Activated B cell treated with CpG ODN at 0.5 μM for 24 hours (primary cell): ENCODE data around the gene SRP14. TPM values are rescaled to one million over a fixed set of nuclear protein-coding genes. Genes with fewer than 3 reads are reported as not detected.
"Not testable (repeated sequence)": the region's sequence is repeated elsewhere in the genome, so short reads cannot be mapped to it uniquely, and the experiment has no call there.

ENCODE experiments used
- ATAC-seq: fragments of 200-7000 bp; cut with Tn5 transposase; one replicate; pipeline ENCODE4 v1.10.0; 2021; ENCODE audit warnings: low read depth, mild to moderate bottlenecking, moderate library complexity
- CTCF ChIA-PET: fragments of 350-600 bp; sonication (Branson Sonifier 250); formaldehyde crosslinking; loops from one replicate; lab custom pipeline; 2021; ENCODE audit warnings: antibody characterized with exemption; lab: Charles Lee
- POLR2A ChIA-PET: fragments of 350-600 bp; sonication (Branson Sonifier 250); formaldehyde crosslinking; loops from one replicate; lab custom pipeline; 2021; ENCODE audit warnings: antibody characterized with exemption; lab: Charles Lee
- DNase-seq: peaks from one replicate; pipeline ENCODE4 v3.0.0; 2022
- H3K27ac Mint-ChIP-seq: one replicate; pipeline ENCODE4 v1.8.0; 2020; ENCODE audit warnings: mixed read lengths
- H3K27me3 Mint-ChIP-seq: one replicate; pipeline ENCODE4 v1.8.0; 2021; ENCODE audit warnings: mixed read lengths
- H3K36me3 Mint-ChIP-seq: one replicate; pipeline ENCODE4 v1.8.0; 2021; ENCODE audit warnings: low read depth, mixed read lengths
- H3K4me1 Mint-ChIP-seq: one replicate; pipeline ENCODE4 v1.8.0; 2021; ENCODE audit warnings: mixed read lengths
- H3K4me3 Mint-ChIP-seq: one replicate; pipeline ENCODE4 v1.8.0; 2020; ENCODE audit warnings: mild to moderate bottlenecking, mixed read lengths
- H3K9me3 Mint-ChIP-seq: one replicate; pipeline ENCODE4 v1.8.0; 2020; ENCODE audit warnings: mixed read lengths
- CTCF ChIP-seq: fragments of 200-600 bp; IDR thresholded peaks from one replicate; pipeline ENCODE4 v1.8.0; 2022; ENCODE audit warnings: antibody characterized with exemption, mild to moderate bottlenecking
- intact Hi-C: fragments of 100-400 bp; cut with micrococcal nuclease; formaldehyde crosslinking; loops from one replicate; pipeline ENCODE4 v1.15.1; 2024
- total RNA-seq: library from RNA; stranded (reverse); gene quantifications from 2 replicates; pipeline ENCODE4 v1.2.3, GENCODE V29; 2022

The SRP14 gene
- total RNA-seq, 1 donor from 2014 or later: 183 TPM

DNA sequence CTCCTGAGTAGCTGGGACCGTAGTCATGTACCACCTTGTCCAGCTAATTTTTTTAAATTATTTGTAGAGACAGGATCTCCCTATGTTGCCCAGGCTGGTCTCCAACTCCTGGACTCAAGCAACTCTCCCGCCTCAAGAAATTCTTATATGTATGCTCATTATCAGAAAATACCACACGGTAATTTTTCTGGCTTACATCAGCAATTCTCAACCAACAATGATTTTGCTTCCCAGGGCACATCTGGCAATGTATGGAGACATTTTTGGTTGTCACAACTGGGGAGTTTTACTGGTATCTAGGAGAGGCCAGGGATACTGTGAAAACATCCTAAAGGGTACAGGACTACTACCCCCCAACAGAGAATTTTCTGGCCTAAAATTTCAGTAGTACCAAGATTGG lies 10.8 kb downstream of the SRP14 start:
- H3K36me3 Mint-ChIP-seq: peaks cover 60% of the 10 kb centered on the region
- H3K4me1 Mint-ChIP-seq: no peaks in the 10 kb centered on the region
- POLR2A ChIA-PET: no interaction called here
- H3K4me3 Mint-ChIP-seq: no peak overlapping the region
- no peak for DNase-seq
- intact Hi-C loops: no loop called here
- no peaks in the 10 kb centered on the region for H3K9me3 Mint-ChIP-seq
- no peaks in the 10 kb centered on the region for H3K27me3 Mint-ChIP-seq
- no peak for TF ChIP-seq CTCF
- CTCF ChIA-PET: interaction anchor here (2.3 kb wide), 1 partner anchor 79 kb away, joined by 8 read pairs; no protein-coding TSS in a partner anchor
- no peak for ATAC-seq
- no peak overlapping the region for H3K27ac Mint-ChIP-seq

DNA sequence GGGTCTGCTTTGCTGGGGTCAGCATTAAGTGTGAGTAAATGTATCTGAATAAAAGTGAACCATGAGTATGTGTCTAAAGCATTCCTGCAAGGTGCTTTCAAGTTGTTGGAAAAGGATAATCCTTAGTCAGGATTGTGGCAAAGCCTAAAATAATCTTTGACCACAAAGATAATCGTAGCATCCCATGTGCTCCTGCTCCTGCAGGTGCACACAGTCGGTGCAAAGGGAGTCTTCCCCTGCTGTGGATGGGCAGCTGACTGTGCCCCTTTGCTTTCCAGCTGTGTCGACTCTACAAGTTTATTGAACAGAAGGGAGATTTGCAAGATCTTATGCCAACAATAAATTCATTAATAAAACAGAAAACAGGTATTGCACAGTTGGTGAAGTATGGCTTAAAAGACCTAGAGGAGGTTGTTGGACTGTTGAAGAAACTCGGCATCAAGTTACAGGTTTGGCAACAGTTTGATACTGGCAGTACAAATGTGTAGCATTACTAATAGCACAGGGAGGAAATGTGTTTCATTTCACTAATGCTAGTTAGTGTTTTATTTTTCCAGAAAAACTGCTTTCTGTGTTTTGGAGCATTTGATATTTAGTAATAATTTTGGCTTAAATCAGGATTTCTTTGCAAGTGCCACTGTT lies 22.6 kb downstream of the SRP14 start:
- H3K27ac Mint-ChIP-seq: no peak overlapping the region
- POLR2A ChIA-PET: no interaction called here
- intact Hi-C loops: no loop called here
- peaks cover 11% of the 10 kb centered on the region for H3K9me3 Mint-ChIP-seq
- CTCF ChIA-PET: no interaction called here
- no peak for TF ChIP-seq CTCF
- no peak for ATAC-seq
- no peaks in the 10 kb centered on the region for H3K4me1 Mint-ChIP-seq
- H3K27me3 Mint-ChIP-seq: no peaks in the 10 kb centered on the region
- H3K4me3 Mint-ChIP-seq: no peak overlapping the region
- DNase-seq: no peak
- H3K36me3 Mint-ChIP-seq: peaks cover 75% of the 10 kb centered on the region

DNA sequence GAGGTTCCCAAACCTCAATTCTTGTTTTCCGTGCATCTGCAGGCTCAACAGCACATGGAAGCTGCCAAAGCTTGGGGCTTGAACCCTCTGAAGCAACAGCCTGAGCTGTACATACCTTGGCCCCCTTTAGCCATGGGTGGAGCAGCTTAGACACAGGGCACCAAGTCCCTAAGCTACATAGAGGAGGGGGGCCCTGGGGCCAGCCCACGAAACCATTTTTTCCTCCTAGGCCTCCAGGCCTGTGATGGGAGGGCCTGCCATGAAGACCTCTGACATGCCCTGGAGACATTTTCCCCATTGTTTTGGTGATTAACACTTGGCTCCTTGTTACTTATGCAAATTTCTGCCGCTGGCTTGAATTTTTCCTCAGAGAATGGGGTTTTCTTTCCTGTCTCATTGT lies 24.6 kb downstream of the SRP14 start:
- no peak for TF ChIP-seq CTCF
- Mint-ChIP-seq H3K27me3 (no peaks in the 10 kb centered on the region), H3K4me3 (no peak overlapping the region), H3K27ac (no peak overlapping the region), H3K36me3 (peaks cover 76% of the 10 kb centered on the region), H3K4me1 (no peaks in the 10 kb centered on the region), H3K9me3 (peaks cover 11% of the 10 kb centered on the region)
- no peak for DNase-seq
- intact Hi-C loops: no loop called here
- no peak for ATAC-seq
- POLR2A ChIA-PET: no interaction called here
- CTCF ChIA-PET: no interaction called here

DNA sequence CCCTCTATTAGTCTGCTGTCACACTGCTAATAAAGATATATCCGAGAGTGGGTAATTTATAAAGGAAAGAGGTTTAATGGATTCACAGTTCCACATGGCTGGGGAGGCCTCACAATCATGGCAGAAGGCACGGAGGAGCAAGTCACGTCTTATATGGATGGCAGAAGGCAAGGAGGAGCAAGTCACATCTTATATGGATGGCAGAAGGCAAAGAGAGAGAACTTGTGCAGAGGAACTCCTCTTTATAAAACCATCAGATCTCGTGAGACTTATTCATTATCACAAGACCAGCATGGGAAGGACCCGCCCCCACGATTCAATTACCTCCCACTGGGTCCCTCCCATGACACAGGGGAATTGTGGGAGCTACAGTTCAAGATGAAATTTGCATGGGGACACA lies 25.6 kb downstream of the SRP14 start:
- H3K4me3 Mint-ChIP-seq, intact Hi-C loops, H3K4me1 Mint-ChIP-seq, DNase-seq, ATAC-seq, CTCF ChIA-PET, H3K27me3 Mint-ChIP-seq, POLR2A ChIA-PET, H3K27ac Mint-ChIP-seq: not testable (repeated sequence)
- Mint-ChIP-seq H3K36me3 (peaks cover 74% of the 10 kb centered on the region), H3K9me3 (peaks cover 11% of the 10 kb centered on the region)

DNA sequence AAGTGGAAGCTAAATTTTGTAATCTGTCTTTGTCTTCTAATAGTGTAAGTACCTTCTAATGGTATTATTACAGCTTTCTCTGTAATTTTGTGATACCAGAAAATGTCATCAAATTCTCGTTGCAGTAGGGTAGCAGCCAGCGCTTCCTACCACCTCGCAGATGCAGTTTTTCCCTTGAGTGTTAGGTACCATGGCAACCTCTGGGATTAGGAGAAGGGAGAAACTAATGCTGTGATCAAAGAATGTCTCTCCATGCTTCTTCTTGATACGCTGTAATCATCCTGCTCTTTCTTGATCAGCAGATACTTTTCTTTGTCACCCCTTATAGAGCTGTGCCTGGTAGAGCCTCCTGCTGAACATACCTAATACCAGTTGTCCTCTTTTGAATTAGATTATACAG lies 27.7 kb downstream of the SRP14 start:
- intact Hi-C loops: no loop called here
- DNase-seq: no peak
- Mint-ChIP-seq H3K27me3 (no peaks in the 10 kb centered on the region), H3K4me3 (no peak overlapping the region), H3K4me1 (no peaks in the 10 kb centered on the region), H3K36me3 (peaks cover 84% of the 10 kb centered on the region), H3K27ac (no peak overlapping the region), H3K9me3 (peaks cover 11% of the 10 kb centered on the region)
- POLR2A ChIA-PET: no interaction called here
- TF ChIP-seq CTCF: no peak
- ATAC-seq: no peak
- CTCF ChIA-PET: no interaction called here

DNA sequence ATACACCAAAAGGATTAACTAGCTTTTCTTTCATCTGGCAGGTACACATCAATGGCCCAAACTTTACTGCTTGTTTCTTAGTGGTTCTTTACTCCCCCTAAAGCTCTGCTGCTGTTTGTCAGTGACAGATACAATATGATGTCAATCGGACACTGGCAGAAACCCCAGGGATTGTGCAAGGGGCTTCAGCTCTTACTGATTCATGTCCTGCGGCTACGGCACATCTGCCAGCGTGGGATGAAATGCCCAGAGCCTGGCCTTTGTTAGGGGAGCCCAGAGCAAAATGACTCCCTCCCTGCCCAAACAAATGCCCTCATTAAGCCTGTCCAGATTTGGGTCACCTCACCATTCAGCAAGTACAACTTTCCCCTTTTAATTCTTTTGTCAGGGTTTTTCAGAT lies 28.3 kb downstream of the SRP14 start:
- no peak for DNase-seq
- intact Hi-C loops: no loop called here
- peaks cover 11% of the 10 kb centered on the region for H3K9me3 Mint-ChIP-seq
- ChIA-PET POLR2A (no interaction called here), CTCF (no interaction called here)
- no peak overlapping the region for H3K27ac Mint-ChIP-seq
- no peak overlapping the region for H3K4me3 Mint-ChIP-seq
- ATAC-seq: no peak
- no peaks in the 10 kb centered on the region for H3K4me1 Mint-ChIP-seq
- no peaks in the 10 kb centered on the region for H3K27me3 Mint-ChIP-seq
- TF ChIP-seq CTCF: no peak
- peaks cover 81% of the 10 kb centered on the region for H3K36me3 Mint-ChIP-seq
